ENCODE results near the gene DOK4. TPM values are rescaled to one million over a fixed set of nuclear protein-coding genes. Genes with fewer than 3 reads are reported as not detected.
A peak's percentile ranks its signal among the peaks of the same experiment; 100 is the strongest.

Gene DOK4
- total RNA-seq, 1 donor from 2014 or later, result 19.4 TPM

- Histone ChIP-seq H3K27ac (peak overlapping the region; percentile 54), H3K36me3 (no peaks in the 10 kb centered on the region), H3K9me3 (no peaks in the 10 kb centered on the region), H3K4me3 (no peak overlapping the region), H3K27me3 (no peaks in the 10 kb centered on the region), H3K4me1 (peaks cover 55% of the 10 kb centered on the region)
- DNase-seq (ENCODE audit: extremely low spot score in 2 of 2), result no peak
- TF ChIP-seq POLR2A (IDR thresholded peaks at IDR 0.05), result no peak
- no peak for TF ChIP-seq CTCF (IDR thresholded peaks at IDR 0.05)
- TF ChIP-seq POLR2AphosphoS5 (IDR thresholded peaks at IDR 0.05; ENCODE audit: insufficient read depth in 1 of 2, low read depth in 1 of 2), result no peak
- intact Hi-C loops (cut with DNase I), result loop anchor here (10.0 kb wide), 1 partner anchor 226 kb away; no protein-coding TSS in a partner anchor
These were observed 44.4 kb upstream of the DOK4 start for GRCh38 chr16:57530522-57531252.

GRCh38 chr16:57530104-57530521, 43.8 kb upstream of the DOK4 start:
- no peaks in the 10 kb centered on the region for H3K36me3 ChIP-seq
- TF ChIP-seq POLR2A (IDR thresholded peaks at IDR 0.05), result no peak
- TF ChIP-seq POLR2AphosphoS5 (IDR thresholded peaks at IDR 0.05; ENCODE audit: insufficient read depth in 1 of 2, low read depth in 1 of 2), result peak in 1 of 2 donors; percentile 45
- no peaks in the 10 kb centered on the region for H3K9me3 ChIP-seq
- intact Hi-C loops (cut with DNase I), result loop anchor here (10.0 kb wide), 1 partner anchor 225 kb away; no protein-coding TSS in a partner anchor
- H3K4me3 ChIP-seq, result no peak overlapping the region
- peaks cover 50% of the 10 kb centered on the region for H3K4me1 ChIP-seq
- no peaks in the 10 kb centered on the region for H3K27me3 ChIP-seq
- DNase-seq (ENCODE audit: extremely low spot score in 2 of 2), result no peak
- peak overlapping the region; percentile 54 for H3K27ac ChIP-seq

GRCh38 chr16:57529391-57530103, 43.3 kb upstream of the DOK4 start:
- intact Hi-C loops (cut with DNase I), result loop anchor here (10.0 kb wide), 1 partner anchor 225 kb away; no protein-coding TSS in a partner anchor
- peaks cover 44% of the 10 kb centered on the region for H3K4me1 ChIP-seq
- no peaks in the 10 kb centered on the region for H3K36me3 ChIP-seq
- no peaks in the 10 kb centered on the region for H3K9me3 ChIP-seq
- H3K27ac ChIP-seq, result peak overlapping the region; percentile 54
- no peak for DNase-seq (ENCODE audit: extremely low spot score in 2 of 2)
- no peak overlapping the region for H3K4me3 ChIP-seq
- TF ChIP-seq POLR2AphosphoS5 (IDR thresholded peaks at IDR 0.05; ENCODE audit: insufficient read depth in 1 of 2, low read depth in 1 of 2) (no peak), POLR2A (IDR thresholded peaks at IDR 0.05) (no peak), CTCF (IDR thresholded peaks at IDR 0.05) (no peak)
- H3K27me3 ChIP-seq, result no peaks in the 10 kb centered on the region

- no peaks in the 10 kb centered on the region for H3K27me3 ChIP-seq
- H3K4me3 ChIP-seq, result peak overlapping the region in 1 of 2 donors; percentile 16
- no peak for DNase-seq (ENCODE audit: extremely low spot score in 2 of 2)
- no peak for TF ChIP-seq POLR2A (IDR thresholded peaks at IDR 0.05)
- TF ChIP-seq CTCF (IDR thresholded peaks at IDR 0.05), result no peak
- no peak for TF ChIP-seq POLR2AphosphoS5 (IDR thresholded peaks at IDR 0.05; ENCODE audit: insufficient read depth in 1 of 2, low read depth in 1 of 2)
- no peaks in the 10 kb centered on the region for H3K36me3 ChIP-seq
- H3K9me3 ChIP-seq, result no peaks in the 10 kb centered on the region
- peaks cover 36% of the 10 kb centered on the region for H3K4me1 ChIP-seq
- intact Hi-C loops (cut with DNase I), result no loop called here
- H3K27ac ChIP-seq, result no peak overlapping the region
These were observed 42.5 kb upstream of the DOK4 start for GRCh38 chr16:57528499-57529390.

Data from vagina (tissue), 2 donors.